Sigmoid colon (tissue), 7 donors: ENCODE data around the gene NOS1AP. TPM values are rescaled to one million over a fixed set of nuclear protein-coding genes. Genes with fewer than 3 reads are reported as not detected.

ENCODE experiments used
- DNase-seq: peaks from one replicate; pipeline ENCODE4 v3.0.0-alpha.2; 2019
- H3K27ac ChIP-seq, 4 donors: fragments of 200-600 bp; sonication (generic); one replicate each; pipeline ENCODE4 v1.5.1; 2016 to 2019; ENCODE audit warnings: mild to moderate bottlenecking in 1 of 4
- H3K27me3 ChIP-seq, 3 donors: fragments of 200-600 bp; sonication (generic); one replicate each; pipeline ENCODE4 v1.5.1; 2019; ENCODE audit warnings: mild to moderate bottlenecking in 1 of 3
- H3K36me3 ChIP-seq, 4 donors: fragments of 200-600 bp; sonication (generic); one replicate each; pipeline ENCODE4 v1.5.1; 2016 to 2019
- H3K4me1 ChIP-seq, 4 donors: fragments of 200-600 bp; sonication (generic); one replicate each; pipeline ENCODE4 v1.5.1; 2017 to 2019
- H3K4me3 ChIP-seq, 4 donors: fragments of 200-600 bp; sonication (generic); one replicate each; pipeline ENCODE4 v1.5.1; 2017 to 2019; ENCODE audit warnings: mild to moderate bottlenecking in 2 of 4, moderate library complexity in 1 of 4
- H3K9me3 ChIP-seq, 4 donors: fragments of 200-600 bp in 3 of 4; sonication (generic) in 3 of 4; one replicate each; pipeline versions ENCODE4 v1.5.1 to v1.6.1; 2013 to 2019
- CTCF ChIP-seq, 4 experiments: fragments of 450-650 bp in 3 of 4; fragments of 200-600 bp in 1 of 4; IDR thresholded peaks; one replicate each; pipeline ENCODE4 v1.5.1; 2016 to 2019; ENCODE audit warnings: antibody characterized with exemption in 4 of 4, mild to moderate bottlenecking in 3 of 4, moderate library complexity in 2 of 4
- EP300 ChIP-seq, 4 donors: sonication (generic); formaldehyde crosslinking; IDR thresholded peaks; one replicate each; pipeline ENCODE4 v1.6.1; 2017; ENCODE audit warnings: antibody characterized with exemption in 4 of 4
- POLR2A ChIP-seq, 2 donors: fragments of 450-650 bp; IDR thresholded peaks; one replicate each; pipeline ENCODE4 v1.6.1; 2016; ENCODE audit warnings: antibody characterized with exemption in 2 of 2, mild to moderate bottlenecking in 2 of 2, moderate library complexity in 2 of 2
- POLR2AphosphoS5 ChIP-seq, 4 donors: sonication (generic); formaldehyde crosslinking; IDR thresholded peaks; one replicate each; pipeline ENCODE4 v1.6.1; 2017; ENCODE audit warnings: antibody characterized with exemption in 4 of 4
- WGBS, 2 donors: extraction: QIAGEN DNeasy Blood & Tissue Kit; methylation state at CpG; one replicate each; pipeline ENCODE4 v1.1.7; 2013; 5-methylcytosine and 5-hydroxymethylcytosine counted together
- intact Hi-C: fragments of 100-400 bp; cut with DNase I; formaldehyde crosslinking; loops from one replicate; pipeline ENCODE4 v1.15.1; 2023
- polyA plus RNA-seq, 3 donors: library from polyadenylated mRNA; stranded (reverse); fragments of 200-250 nt; gene quantifications; one replicate each; pipeline ENCODE4 v1.2.3, GENCODE V29; 2013
- total RNA-seq, 4 donors: library from RNA; depleted of rRNA; stranded (reverse); fragments of >200 nt; gene quantifications; one replicate each; pipeline ENCODE4 v1.1.0, GENCODE V29; 2016
- donor health status: healthy with polysubstance abuse.
- donor health status: Bipolar disorder and iron deficiency.
- donor health status: healthy.

Gene NOS1AP
- total and polyA plus RNA-seq, 7 donors = 1.2 to 11.9 (median 4.6) TPM

GRCh38 chr1:162158624-162159271 is 89.3 kb downstream of the NOS1AP start:
- H3K27ac ChIP-seq = no peak overlapping the region
- H3K9me3 ChIP-seq = no peaks in the 10 kb centered on the region
- H3K36me3 ChIP-seq = no peaks in the 10 kb centered on the region
- H3K4me1 ChIP-seq = peaks cover 0 to 42% (median 23%) of the 10 kb centered on the region in 4 donors
- intact Hi-C loops = no loop called here
- no peak for DNase-seq
- H3K4me3 ChIP-seq = no peak overlapping the region
- H3K27me3 ChIP-seq = no peaks in the 10 kb centered on the region
- 40 to 58% methylated on average over 5 of the region's 5 CpGs for WGBS, 2 donors
- TF ChIP-seq CTCF (IDR thresholded peaks at IDR 0.05) (no peak), EP300 (IDR thresholded peaks at IDR 0.05) (no peak), POLR2A (IDR thresholded peaks at IDR 0.05) (no peak), POLR2AphosphoS5 (IDR thresholded peaks at IDR 0.05) (no peak)

GRCh38 chr1:162159515-162159914 is 90.0 kb downstream of the NOS1AP start:
- no peak for TF ChIP-seq EP300 (IDR thresholded peaks at IDR 0.05)
- TF ChIP-seq CTCF (IDR thresholded peaks at IDR 0.05) = no peak
- no peak for TF ChIP-seq POLR2A (IDR thresholded peaks at IDR 0.05)
- no peak for TF ChIP-seq POLR2AphosphoS5 (IDR thresholded peaks at IDR 0.05)
- Histone ChIP-seq H3K9me3 (no peaks in the 10 kb centered on the region), H3K27ac (no peak overlapping the region), H3K27me3 (no peaks in the 10 kb centered on the region), H3K4me1 (peaks cover 0 to 46% (median 26%) of the 10 kb centered on the region in 4 donors), H3K36me3 (no peaks in the 10 kb centered on the region), H3K4me3 (no peak overlapping the region)
- 36 to 72% methylated on average over 2 of the region's 2 CpGs for WGBS, 2 donors
- intact Hi-C loops = no loop called here
- no peak for DNase-seq

GRCh38 chr1:162161916-162162550 is 92.5 kb downstream of the NOS1AP start:
- Histone ChIP-seq H3K4me3 (no peak overlapping the region), H3K27me3 (no peaks in the 10 kb centered on the region), H3K4me1 (peaks cover 0 to 52% (median 31%) of the 10 kb centered on the region in 4 donors), H3K9me3 (no peaks in the 10 kb centered on the region), H3K36me3 (no peaks in the 10 kb centered on the region), H3K27ac (no peak overlapping the region)
- intact Hi-C loops = no loop called here
- TF ChIP-seq POLR2AphosphoS5 (IDR thresholded peaks at IDR 0.05) (no peak), EP300 (IDR thresholded peaks at IDR 0.05) (no peak), CTCF (IDR thresholded peaks at IDR 0.05) (no peak), POLR2A (IDR thresholded peaks at IDR 0.05) (no peak)
- no peak for DNase-seq
- WGBS, 2 donors = 71 to 74% methylated on average over 7 of the region's 7 CpGs

- Histone ChIP-seq H3K36me3 (no peaks in the 10 kb centered on the region), H3K27ac (no peak overlapping the region), H3K27me3 (no peaks in the 10 kb centered on the region), H3K4me1 (peaks cover 0 to 67% (median 40%) of the 10 kb centered on the region in 4 donors), H3K4me3 (no peak overlapping the region), H3K9me3 (no peaks in the 10 kb centered on the region)
- intact Hi-C loops = no loop called here
- no peak for DNase-seq
- WGBS, 2 donors = 67 to 80% methylated on average over 3 of the region's 3 CpGs
- no peak for TF ChIP-seq EP300 (IDR thresholded peaks at IDR 0.05)
- no peak for TF ChIP-seq POLR2A (IDR thresholded peaks at IDR 0.05)
- no peak for TF ChIP-seq POLR2AphosphoS5 (IDR thresholded peaks at IDR 0.05)
- no peak for TF ChIP-seq CTCF (IDR thresholded peaks at IDR 0.05)
Observed at GRCh38 chr1:162165528-162165927, 96.0 kb downstream of the NOS1AP start.
